22Rv1 (cell line): ENCODE data around the gene AGAP1.

Source experiments
- H3K27ac ChIP-seq: fragments of 450-650 bp; 2 replicates; pipeline ENCODE4 v1.5.1; 2017
- ZFX ChIP-seq: fragments of 450-650 bp; IDR thresholded peaks from 2 replicates; pipeline ENCODE4 v1.6.1; 2017; ENCODE audit warnings: antibody characterized with exemption, borderline replicate concordance
- TF ChIP-seq, protein P1 (sequence below): fragments of 450-650 bp; IDR thresholded peaks from 2 replicates; pipeline ENCODE4 v1.5.1; 2017; ENCODE audit warnings: mild to moderate bottlenecking

Gene AGAP1

DNA sequence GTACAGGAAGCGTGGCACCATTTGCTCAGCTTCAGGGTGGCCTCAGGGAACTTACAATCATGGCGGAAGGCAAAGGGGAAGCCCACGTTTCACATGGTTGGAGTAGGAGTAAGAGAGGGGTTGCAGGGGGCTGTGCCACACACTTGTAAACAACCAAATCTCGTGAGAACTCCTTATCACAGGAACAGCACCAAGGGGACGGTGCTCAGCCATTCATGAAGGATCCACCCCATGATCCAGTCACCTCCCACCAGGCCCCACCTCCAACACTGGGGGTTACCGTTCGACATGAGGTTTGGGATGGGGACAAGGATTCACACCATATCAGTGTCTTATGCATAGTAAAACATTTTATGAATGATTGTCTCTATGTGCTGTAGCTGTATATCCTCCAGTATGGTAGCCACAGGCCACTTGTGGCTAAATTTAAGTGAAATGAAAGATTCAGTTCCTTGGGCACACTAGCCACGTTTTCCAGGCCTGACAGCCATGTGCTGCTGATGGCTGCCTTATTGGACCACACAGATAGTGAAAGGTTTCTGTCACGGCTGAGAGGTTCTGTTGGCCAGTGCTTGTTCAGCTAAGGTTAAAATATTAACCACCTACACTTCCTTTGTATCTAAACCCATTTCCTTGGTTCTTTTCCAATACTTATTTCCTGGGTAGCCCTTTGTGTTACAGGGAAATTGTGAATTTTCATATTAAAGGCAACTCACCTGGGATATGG, 77.3 kb downstream of the AGAP1 start:
- H3K27ac ChIP-seq: no peak overlapping the region
- TF ChIP-seq ZFX: no peak
- TF ChIP-seq, protein P1, sequence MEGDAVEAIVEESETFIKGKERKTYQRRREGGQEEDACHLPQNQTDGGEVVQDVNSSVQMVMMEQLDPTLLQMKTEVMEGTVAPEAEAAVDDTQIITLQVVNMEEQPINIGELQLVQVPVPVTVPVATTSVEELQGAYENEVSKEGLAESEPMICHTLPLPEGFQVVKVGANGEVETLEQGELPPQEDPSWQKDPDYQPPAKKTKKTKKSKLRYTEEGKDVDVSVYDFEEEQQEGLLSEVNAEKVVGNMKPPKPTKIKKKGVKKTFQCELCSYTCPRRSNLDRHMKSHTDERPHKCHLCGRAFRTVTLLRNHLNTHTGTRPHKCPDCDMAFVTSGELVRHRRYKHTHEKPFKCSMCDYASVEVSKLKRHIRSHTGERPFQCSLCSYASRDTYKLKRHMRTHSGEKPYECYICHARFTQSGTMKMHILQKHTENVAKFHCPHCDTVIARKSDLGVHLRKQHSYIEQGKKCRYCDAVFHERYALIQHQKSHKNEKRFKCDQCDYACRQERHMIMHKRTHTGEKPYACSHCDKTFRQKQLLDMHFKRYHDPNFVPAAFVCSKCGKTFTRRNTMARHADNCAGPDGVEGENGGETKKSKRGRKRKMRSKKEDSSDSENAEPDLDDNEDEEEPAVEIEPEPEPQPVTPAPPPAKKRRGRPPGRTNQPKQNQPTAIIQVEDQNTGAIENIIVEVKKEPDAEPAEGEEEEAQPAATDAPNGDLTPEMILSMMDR: no peak

DNA sequence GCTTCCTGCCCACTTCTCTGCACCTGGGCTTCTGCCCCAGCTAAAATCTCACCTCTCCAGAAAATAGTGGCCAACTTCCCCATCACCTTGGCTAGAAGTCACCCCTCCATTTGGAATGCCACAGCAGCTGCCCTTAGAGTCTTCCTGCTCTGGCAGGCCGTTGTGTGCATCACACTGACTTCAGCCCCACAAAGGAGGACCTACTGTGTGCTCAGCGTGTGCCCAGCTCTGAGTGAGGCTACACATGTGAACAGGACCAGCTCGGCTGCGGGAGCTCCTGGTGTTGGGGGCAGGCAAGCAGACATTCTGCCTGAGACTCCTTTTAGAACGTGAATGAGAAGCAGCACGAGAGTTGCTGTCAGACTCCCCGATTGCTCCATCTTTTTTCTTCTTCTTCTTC, 78.7 kb downstream of the AGAP1 start:
- H3K27ac ChIP-seq: no peak overlapping the region
- no peak for TF ChIP-seq ZFX
- TF ChIP-seq, protein P1: no peak

DNA sequence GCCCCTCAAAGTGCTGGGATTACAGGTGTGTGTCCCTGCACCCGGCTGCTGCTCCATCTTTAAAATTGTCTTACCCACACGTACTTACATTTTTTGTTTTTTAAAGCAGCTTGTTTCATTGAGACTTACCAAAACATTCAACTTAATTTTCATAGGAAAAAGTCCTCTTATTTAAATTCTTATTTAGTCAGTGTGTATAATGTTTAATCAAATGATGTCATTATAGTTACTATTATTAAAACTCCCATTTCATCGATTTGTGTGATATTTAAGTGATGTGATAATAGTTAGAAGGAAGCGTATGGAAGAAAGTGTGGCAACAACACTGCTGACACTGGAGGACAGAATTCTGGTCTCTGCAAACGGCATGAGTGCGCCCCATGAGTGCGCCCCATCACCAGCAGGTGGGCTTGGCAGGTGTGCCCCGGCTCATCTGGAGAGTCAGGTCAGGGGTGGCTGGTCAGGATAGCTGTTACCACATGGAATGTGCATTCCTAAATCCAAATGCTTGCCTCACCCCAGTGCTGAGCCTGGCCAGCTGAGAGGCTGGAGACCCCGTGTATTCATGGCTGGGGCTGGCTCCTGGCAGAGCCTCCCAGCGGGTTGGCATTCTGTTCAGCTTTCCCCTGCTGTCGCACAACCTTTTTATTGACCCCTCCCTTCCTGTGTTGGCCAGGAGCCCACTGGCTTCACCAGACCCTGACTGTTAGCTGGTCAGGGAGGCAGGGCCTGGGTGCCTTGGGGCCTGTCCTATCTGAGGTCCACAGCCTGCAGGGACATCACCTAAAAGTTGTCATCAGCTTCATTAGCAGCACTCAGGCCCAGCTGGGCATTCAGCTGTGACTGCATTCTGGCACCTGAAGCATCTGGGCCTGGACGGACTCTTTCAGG, 79.7 kb downstream of the AGAP1 start:
- no peak overlapping the region for H3K27ac ChIP-seq

DNA sequence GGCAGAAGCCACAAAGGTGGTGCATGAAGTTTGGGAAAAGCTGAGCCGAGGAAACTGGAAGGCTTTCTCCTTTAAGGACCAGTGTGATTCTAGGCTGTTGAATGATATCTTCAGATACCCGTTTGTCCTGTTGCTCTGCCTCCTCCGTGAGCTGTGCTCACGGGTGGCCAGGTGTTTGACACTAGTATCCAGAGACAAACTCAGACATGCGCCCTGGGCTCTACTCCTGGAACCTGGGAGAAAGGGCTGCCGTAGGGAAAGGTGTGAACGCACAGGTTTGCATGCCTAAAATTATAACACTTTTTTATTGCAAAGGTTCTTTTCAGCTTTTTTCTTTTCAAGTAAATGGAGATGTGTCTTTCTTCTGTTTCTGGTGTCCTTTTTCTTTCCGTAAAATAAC, 81.6 kb downstream of the AGAP1 start:
- no peak overlapping the region for H3K27ac ChIP-seq
- TF ChIP-seq, protein P1: no peak
- TF ChIP-seq ZFX: no peak

More for the DNA sequence above, 79.7 kb downstream of the AGAP1 start:
- no peak for TF ChIP-seq ZFX
- TF ChIP-seq, protein P1: no peak

DNA sequence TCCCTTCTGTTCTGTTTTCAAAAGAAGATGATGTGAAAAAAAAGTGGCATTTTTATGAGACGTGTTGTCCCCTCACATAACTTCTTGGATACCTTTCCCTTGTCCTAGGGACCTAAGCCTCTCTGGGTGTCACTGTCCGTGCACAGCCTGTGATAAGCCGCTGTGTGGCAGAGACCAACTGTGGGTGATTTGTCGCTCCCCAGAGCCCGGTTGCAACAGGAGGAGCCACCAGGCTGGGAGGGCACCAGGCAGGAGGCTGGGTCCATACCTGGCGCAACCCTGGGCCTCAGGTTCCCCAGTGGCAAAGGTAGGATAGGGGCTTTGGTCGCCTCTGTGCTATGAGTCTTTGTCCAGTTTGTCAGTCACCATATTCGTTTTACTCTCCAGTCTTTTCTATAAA, 82.1 kb downstream of the AGAP1 start:
- TF ChIP-seq, protein P1: no peak
- no peak for TF ChIP-seq ZFX
- no peak overlapping the region for H3K27ac ChIP-seq

DNA sequence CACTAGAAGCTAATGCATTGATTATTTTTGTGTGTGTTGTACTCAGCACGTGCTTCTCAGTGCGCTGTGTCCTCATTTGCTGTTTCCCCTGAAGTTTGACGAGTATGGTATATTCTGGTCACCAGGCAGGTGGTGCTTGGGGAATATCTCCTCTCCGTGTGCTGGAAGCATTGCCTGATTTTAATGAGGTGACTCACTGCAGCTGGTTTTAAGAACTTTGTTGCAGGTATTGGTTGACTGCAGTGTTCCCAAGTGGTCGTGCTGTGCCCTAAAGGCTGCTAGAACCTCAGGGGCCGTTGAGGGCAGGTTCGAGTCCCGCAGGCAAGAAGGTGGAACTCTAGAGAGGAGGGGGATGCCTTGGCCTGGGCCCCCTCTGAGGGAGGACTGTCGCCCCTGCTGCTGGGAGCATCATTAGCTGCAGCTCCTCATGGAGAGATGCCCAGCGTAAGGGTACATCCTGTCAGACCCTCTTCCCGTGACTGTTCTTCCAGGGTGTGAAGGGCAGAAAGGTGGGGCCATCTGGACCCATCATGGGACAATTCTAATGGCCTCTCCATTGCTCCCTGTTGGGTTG, 82.6 kb downstream of the AGAP1 start:
- H3K27ac ChIP-seq: no peak overlapping the region
- TF ChIP-seq, protein P1: no peak
- no peak for TF ChIP-seq ZFX
